Limb (tissue), 2 donors: ENCODE data around the gene DIP2C.

ENCODE experiments used
- DNase-seq, 2 donors: peaks; one replicate each; pipeline ENCODE4 v3.0.0-alpha.2; 2016; ENCODE audit errors: extremely low spot score in 2 of 2

The DIP2C gene

DNA sequence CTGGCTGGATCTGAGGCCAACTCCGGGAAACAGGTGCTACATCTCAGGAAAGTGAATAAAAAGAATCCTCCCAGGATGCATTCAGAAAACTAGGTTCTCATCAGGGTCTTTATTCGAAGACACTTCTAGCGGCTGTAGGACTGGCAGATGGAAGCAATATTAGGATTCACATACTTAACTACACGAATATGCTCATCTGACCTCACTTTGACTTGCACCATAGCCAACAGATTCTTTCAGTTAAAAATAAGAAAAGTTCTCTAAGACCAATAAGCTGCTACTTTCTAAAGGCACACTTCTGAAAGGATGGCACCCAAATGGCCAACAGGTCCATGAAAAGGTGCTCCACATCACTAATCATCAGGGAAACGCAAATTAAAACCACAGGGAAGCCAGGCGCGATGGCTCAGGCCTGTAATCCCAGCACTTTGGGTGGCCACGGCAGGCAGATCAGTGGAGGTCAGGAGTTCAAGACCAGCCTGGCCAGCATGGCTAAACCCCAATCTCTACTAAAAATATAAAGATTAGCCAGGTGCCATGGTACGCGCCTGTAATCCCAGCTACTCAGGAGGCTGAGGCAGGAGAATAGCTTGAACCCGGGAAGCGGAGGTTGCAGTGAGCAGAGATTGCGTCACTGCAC lies 296.2 kb downstream of the DIP2C start:
- DNase-seq = no peak

DNA sequence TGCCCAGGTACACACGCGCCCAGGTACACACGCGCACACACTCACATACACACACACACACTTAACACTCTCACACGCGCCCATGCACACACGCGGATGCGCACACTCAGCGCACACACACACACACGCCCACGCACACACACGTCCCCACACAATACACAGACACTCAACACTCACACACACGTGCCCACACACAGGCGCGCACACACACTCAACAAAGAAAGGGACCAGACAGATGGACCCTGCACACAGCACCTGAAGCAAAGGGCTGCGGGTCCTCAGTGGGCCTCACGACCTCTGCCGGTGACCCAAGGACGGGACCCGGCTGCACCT lies 296.8 kb downstream of the DIP2C start:
- DNase-seq = no peak

DNA sequence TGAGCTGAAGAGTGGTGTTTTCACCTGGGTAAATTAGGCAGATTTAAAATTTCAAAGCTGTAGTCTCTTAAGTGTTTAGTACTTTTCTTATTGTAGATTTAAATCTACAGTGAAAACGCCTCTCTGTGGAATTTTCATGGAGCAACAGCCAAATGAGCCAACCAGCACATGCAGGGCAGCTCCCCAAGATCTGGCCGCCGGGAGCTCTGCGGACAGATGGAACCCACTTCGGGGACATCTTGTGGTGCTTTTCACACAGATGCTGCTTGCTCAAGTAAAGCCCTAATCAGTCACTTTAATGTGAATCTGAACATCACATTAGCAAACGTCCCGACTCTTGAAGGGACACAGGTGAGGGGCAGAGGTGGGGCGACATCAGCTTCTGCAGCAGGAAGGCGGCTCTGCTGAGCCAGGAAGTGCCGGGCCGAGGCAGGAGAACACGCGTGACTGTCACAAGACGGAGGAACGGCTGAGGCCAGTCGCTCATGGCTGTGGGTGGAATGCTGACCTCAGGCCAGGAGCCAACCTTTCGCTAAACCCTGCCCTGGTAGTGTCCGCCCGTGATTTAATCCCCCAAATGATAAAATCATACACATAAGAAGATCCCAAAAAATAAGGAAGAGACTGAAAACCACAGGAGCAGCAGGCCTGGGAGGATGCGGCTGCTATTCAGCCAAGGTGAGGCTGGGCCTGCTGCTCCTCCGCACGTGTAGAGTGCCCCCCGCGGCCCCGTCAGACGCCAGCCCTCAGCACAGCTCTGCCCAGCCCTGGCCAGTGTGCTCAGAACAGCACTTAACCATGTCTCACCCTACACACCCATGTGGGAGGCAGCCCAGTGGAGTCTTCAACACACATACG lies 297.4 kb downstream of the DIP2C start:
- DNase-seq = no peak

DNA sequence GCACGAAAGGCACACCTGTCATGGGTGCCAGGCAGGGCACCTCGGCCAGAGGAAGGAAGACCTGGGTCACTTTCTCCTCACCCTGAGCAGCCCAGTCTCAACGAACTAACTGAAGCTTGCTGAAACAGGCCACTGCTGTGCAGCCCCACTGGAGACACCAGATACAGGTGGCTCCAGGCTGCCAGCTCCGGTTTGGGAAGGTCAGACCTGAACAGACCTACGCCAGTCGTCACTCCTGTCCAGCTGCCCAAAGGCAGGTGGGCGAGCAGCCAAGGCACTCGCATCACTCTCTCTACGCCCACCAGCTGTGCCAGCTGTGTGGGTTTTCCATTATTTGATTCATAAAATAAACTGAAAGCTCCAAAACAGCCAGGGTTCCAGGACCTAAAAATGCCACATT lies 298.2 kb downstream of the DIP2C start:
- no peak for DNase-seq

DNA sequence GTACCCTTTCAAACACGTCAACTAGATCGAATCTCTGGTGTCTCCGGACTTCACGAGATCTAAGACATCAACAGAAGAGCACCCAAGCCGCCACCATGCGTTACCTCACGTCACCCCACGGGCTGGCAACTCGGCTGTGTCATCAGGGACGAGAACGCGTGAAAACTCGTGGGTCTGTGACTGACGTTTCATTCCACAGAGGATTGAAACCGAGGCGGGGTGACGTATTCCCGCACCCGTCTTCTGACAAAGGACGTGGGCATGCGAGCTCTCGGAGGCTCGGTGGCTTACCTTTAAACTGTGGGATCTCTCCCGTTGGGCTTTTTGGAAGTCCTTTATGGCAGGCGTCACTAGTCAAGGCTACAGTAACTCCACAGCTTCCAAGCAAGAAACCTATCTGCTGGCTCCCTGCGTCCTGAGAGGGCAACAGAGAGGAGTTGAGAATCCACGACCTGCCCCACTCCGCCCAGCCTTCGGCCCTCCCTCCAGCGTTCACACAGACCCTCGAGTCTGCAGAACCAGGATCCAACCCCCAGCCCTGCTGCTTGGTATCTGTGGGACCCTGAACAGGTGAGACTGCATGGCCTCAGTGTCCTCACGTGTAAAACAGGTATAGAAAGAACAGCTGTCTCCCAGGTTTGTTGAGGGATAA lies 298.9 kb downstream of the DIP2C start:
- DNase-seq = no peak

DNA sequence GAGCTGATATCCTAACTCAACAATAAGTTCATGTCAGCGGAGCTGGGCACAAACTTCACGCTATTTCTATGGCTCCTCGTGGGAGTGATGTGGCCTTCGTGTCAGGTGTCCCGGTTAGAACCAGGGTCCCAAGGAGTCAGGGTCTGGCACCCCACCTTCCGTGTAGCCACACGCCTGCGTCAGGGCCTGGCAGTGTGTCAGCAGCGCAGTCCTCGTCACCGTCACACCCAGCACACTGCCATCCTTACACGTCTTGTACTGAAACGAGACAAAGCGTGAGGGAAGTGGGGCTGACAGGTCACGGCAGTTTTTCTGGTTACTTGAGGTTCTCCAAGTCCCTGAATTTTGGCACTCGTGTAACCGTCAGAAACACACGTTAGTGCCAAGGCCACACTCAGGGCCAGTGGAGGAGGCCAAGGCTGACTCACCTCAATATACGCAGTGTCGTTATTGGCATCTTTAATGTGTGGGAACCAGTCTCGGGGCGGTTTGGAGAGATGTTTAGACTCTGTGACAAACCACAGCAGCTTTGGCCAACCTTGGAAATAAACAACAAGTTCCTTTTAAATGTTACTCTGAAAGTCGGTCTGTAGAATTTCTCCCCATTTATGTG lies 299.5 kb downstream of the DIP2C start:
- DNase-seq = no peak

DNA sequence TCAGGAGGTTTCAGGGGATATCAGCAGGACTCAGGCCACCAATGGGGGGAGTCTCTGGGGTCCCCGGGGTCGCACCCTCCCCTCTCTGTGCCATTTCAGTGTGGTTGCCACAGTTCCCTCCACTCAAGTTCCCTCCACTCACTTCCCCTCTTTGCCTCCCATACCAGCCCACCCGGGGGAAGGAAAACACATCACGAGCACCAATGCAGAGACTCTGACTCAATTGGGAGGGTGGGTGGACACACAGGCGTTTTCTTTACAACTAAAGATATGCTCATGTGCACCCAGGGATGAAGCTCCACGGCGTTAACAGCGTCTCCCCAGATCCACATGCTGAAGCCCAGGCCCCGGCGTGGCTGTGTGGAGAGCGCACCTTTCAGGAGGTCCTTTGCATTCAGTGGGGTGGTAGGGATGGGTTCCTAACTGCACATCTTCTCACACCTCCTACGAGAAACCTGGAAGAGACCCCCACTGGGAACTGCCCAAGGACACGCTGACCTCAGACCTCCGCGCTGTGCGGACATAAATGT lies 300.1 kb downstream of the DIP2C start:
- no peak for DNase-seq

DNA sequence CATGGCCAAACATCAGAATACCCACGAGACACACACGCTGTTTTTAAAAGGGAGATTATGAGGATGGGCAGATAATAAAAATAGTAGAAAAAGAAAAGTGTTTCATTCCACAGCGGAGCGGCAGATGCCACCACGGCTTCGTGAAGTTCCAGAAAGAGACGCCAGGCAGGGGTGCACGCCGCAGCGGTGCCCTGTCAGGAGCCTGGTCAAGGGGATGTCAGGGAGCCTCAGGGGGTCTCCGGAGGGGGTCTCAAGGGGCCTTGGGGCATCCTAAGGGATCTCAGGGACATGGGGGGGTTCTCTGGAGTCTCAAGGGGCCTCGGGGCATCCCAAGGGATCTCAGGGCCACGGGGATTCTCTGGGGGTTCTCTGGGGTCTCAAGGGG lies 300.8 kb downstream of the DIP2C start:
- DNase-seq = no peak

DNA sequence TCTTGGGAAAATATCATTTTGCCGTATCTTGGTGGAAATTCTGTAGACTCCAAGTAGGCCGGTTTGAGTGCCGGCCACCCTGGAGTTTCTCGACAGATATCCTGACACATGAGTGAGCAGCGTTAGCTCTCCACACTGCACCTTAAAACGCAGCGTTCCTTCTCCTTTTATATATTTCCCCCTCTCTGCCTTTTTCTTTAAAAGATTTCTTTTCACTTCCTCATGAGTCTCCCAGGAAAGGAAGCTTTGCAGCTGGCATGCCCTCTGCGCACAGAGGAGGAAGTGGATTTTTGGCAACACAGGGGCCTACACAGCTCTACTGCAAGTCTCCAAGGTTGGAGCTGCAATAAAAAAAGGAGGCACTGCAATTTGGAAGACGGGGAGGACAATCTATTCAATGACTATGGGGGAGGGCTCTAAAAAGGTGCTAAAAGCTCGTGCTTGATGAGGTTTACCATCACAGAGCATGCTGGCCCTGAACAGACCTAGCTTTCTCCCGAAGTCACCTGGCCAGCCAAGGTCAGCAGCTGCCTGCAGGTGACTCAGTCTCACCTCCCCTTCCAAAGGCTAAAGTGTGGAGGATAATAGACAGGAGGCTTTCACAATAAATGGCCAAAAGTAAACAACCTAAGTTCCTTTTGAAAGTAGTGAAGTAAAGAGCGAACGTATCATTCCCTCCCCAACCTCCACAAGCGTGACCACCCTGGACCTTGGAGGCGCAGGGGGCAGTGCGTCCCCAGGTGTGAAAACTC lies 301.4 kb downstream of the DIP2C start:
- no peak for DNase-seq

DNA sequence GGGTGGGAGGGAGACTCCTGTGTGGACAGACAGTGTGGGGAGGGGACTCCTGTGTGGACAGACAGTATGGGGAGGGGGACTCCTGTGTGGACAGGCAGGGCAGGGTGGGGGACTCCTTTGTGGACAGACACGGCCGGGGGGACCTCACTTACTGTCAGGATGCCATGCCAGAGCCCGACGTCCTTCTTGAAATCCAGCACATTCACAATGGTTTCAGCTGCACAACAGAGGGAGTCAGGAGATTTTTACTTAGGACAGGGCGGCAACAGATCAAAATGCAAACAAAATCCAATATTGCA lies 301.9 kb downstream of the DIP2C start:
- no peak for DNase-seq

DNA sequence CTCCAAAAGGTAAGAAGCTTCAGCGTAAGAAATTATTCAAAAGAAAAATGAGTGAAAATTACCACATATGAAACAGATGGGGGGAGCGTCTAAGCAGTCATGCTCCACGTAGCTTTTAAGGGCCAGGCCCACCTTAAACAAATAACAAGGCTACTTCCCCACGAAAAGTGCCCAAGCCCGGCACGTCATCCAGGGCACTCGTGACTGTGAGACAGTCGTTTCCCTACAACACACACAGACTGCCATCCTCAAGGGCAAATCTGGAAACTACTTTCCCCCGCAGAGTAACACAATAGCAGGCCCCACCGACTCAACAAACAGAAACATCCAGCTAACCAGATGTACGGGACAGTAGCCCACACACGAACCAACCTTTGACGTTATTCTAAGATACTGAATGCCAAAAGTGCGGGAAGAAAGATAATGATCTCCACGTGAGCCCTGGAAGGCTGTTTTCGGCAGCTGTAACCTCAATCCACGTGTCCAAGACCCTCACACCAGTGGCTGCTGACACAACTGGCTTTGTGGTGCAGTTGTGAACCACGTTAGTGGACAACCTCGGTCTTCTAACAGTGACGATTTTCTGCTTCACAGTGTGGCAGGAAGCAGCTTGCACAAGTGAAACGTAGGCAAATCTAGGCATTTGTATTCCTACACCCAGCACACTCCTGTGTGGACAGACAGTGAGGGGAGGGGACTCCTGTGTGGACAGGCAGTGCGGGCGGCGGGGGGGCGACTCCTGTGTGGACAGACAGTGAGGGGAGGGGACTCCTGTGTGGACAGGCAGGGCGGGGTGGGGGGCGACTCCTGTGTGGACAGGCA lies 302.5 kb downstream of the DIP2C start:
- no peak for DNase-seq

DNA sequence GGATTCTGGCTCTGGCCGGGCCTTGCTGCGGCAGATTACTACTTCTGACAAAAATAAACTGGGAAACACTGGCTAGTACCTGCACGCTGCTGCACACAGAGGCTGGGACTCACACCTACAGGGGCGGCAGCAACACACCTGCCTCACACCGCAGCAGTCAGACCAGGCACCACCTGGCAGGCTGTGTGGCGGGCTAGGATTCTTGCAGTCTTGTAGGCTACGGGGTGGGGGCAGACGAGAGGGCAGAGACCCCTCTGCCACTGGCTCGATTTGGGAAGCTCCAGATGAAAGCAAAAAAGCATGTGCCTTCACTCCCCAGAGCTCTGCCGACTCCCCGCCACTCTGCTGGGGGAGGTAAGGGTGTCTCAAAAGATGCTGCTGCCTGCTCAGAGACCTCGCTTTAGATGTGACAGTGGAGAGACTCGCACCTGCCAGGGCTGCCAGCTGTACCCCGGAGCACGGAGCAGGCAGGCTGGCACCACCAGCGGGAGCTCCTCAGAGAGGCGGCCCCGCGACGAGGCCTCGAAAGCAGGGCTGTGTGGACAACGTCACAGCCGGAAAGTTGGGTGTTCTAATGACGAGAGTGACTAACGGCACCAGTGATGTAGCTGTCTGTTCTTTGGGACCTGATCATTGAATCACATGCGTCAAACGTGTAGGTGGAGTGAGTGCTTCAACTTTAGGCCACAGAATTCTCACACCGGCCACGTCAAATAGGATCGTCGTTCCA lies 303.7 kb downstream of the DIP2C start:
- no peak for DNase-seq

DNA sequence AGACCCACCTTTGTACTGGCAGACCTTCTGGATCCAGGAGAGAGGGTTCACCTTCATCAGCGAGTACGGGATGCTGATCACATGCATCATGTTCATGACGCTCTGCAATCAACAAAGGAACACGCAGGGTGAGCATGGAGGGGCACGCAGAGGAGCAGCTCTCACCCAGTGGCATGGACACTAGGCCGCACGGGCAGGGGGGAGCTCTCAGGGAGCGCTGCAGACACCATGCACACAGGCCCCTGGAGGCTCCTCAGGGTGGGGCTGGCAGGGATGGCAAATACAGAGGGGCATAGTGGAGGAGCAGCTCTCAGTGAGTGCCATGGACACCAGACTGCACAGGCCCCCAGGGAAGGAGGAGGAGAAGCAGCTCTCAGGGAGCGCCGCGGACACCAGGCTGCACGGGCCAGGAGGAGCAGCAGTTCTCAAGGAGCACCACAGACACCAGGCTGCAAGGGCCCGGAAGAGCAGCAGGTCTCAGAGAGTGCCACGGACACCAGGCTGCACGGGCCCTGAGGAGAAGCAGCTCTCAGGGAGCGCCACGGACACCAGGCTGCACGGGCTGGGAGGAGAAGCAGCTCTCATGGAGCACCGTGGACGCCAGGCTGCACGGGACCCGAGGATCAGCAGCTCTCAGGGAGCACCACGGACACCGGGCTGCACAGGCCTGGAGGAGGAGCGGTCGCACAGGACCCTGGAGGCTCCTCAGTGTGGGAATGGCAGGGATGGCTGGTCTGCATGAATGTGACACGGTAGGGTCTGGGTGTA lies 304.7 kb downstream of the DIP2C start:
- no peak for DNase-seq

DNA sequence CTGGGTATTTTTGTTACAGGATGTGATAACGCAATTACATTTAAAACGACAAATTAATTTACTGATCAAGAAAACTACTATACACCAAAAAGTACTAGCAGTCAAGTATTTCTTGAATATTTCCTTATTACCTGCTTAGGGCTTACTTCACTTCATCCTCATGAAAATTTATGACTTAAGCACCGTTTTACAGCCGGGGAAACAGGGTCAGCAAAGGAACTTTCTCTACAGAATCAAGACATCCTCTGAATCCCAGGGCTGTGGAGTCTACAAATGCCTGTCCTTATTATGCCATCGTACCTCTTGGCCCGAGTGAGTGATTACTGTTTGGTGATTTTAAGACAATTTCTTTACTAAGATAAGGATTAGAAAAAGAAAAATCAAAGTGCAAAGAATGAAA lies 305.9 kb downstream of the DIP2C start:
- no peak for DNase-seq

DNA sequence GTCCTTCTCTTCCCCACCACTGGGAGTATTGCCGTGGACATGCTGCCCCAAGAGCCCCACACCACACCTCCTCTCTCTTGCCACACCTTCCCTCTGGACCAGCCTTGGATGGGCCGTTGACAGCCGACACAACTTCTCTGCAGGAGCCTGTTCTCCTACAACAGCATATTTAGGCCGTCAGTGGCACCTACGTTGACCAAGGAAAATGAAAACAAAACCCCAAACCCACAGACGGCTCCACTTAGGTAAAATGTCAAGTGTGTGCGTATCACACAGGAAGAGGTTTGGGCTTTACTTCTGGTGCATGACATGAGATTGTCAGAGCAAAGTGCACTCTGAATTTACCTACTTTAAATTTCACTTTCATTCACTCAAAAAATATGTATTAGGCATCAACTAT lies 307.7 kb downstream of the DIP2C start:
- no peak for DNase-seq

DNA sequence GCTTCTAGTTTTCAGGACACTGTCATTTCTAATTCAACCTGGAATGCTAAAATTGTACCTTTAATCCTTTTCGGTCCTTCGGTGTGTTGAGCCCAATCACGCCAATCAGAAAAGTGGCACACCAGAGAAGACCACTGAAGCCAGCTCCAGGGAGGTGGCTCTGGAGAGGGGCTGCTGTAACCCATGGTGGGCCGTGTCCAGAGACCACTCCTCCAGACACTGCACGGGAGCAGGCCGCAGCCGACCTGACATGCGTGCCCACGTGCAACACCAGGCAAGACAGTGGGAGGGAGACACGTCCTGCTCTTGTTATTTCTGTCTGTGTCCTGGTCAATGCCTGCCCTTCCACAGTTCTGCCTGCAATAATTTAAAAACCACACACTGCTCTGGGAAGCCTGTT lies 308.1 kb downstream of the DIP2C start:
- no peak for DNase-seq

DNA sequence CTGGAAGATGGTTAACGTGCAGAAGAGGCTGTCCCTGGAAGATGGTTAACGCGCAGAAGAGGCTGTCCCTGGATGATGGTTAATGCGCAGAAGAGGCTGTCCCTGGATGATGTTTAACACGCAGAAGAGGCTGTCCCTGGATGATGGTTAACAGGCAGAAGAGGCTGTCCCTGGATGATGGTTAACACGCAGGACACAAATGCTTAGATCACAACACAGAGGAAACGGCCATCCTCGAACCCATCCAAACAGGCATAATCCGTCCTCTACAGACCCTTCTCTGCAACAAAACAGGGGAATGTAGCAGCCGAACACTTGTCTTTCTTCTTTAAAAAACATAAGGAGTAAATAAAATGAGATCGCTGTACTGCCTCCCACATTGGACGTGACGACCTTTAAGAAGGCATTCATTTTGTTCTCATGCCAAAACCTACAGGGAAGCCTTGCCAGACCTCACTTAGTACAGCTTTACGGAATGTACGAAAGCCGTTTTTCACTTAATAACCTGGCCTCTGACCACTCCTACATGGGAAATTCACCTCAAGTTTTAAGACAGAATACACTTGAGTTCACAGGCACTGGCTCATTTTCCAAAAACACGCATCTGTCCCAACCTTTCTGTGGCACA lies 309.0 kb downstream of the DIP2C start:
- no peak for DNase-seq

DNA sequence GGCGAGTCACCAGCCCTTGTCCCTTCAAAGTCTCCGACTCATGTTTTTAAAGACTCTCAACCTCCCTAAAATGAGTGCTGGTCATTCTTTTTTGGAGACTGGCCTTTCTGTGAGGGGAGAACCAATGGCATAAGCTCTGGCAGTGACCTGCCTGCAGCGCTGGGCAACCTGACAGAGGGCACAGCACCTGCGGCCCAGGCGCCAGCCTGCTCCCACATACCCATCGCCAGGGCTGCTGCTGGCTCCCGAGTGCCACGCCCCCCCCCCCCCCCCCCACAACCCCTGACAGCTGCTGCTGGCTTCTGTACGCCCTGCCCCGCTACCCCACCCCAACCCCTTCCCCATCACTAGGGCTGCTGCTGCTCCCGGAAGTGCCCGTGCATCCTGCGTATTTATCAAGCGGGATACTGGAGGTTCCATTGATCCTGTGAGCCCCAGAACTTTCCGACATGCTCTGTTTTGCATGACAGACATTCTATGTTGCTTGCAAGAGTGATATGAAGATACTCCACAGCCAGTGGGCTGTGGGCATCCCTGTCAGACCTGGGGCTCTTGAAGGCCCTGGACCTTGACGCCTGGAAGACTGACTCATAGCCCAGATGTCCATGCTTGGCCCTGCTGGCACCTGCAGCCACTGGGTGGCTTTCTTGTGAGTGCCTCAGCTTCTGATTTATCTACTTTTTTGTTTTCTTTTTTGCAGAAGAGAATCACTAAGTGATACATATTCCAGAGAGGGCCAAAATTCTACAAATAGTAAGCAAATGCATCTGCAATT lies 310.4 kb downstream of the DIP2C start:
- DNase-seq = no peak
